PFSK-1 (cell line): ENCODE results near the gene GPD2.

Source experiments
- FOXP2 ChIP-seq: optimal IDR thresholded peaks from 2 replicates; pipeline ENCODE3; 2011; ENCODE audit warnings: borderline replicate concordance, control low read depth, inconsistent platforms; ENCODE audit not compliant: insufficient read depth; ENCODE audit errors: extremely low read length, extremely low read depth
- POLR2AphosphoS5 ChIP-seq: IDR thresholded peaks from 2 replicates; pipeline ENCODE4 v1.6.1; 2012; ENCODE audit warnings: low read depth, mild to moderate bottlenecking, control low read depth, low read length, moderate library complexity
- REST ChIP-seq, 2 experiments: IDR thresholded peaks; 2 replicates each; pipeline versions ENCODE4 v1.6.1 to v1.8.0; 2011 to 2012; ENCODE audit warnings: low read depth in 2 of 2, low read length in 2 of 2, control low read depth in 1 of 2, inconsistent platforms in 1 of 2, mild to moderate bottlenecking in 1 of 2, moderate library complexity in 1 of 2; ENCODE audit not compliant: insufficient read depth in 1 of 2
- SIN3A ChIP-seq: IDR thresholded peaks from 2 replicates; pipeline ENCODE4 v1.6.1; 2012; ENCODE audit warnings: mild to moderate bottlenecking, low read length, moderate library complexity, borderline replicate concordance; ENCODE audit not compliant: insufficient read depth
- TAF1 ChIP-seq: IDR thresholded peaks from 2 replicates; pipeline ENCODE4 v1.6.1; 2012; ENCODE audit warnings: low read length, control low read depth, borderline replicate concordance; ENCODE audit not compliant: insufficient read depth

GRCh38 chr2:156511803-156512202, 75.6 kb downstream of the GPD2 start:
- TF ChIP-seq REST (IDR thresholded peaks at IDR 0.05; ENCODE audit: insufficient read depth in 1 of 2, low read depth in 2 of 2, low read length in 2 of 2) (no peak), SIN3A (no peak), POLR2AphosphoS5 (no peak), FOXP2 (no peak), TAF1 (no peak)
